HepG2 (cell line): ENCODE measurements around the gene PIAS1. TPM values are rescaled to one million over a fixed set of nuclear protein-coding genes. Genes with fewer than 3 reads are reported as not detected.

Experiments
- ATAC-seq: fragments of 200-7000 bp; cut with Tn5 transposase; 3 replicates; pipeline ENCODE4 v1.9.1; 2020; ENCODE audit warnings: mild to moderate bottlenecking, moderate library complexity
- BruUV-seq: library from RNA; stranded (reverse); fragments of 400-500 nt; replicated peaks from 2 replicates; lab custom pipeline; 2021; lab: Mats Ljungman, UMichigan
- CTCF ChIA-PET: fragments of 300-600 bp; formaldehyde crosslinking; extraction: SDS; loops from one replicate; lab custom pipeline; 2021; ENCODE audit warnings: low total read pairs, inconsistent platforms, low intra/inter-chr PET ratio; lab: Yijun Ruan, JAX
- POLR2A ChIA-PET: fragments of 350-600 bp; sonication (Branson Sonifier 250); formaldehyde crosslinking; loops from one replicate; lab custom pipeline; 2020; ENCODE audit warnings: antibody characterized with exemption, inconsistent platforms; lab: Yijun Ruan, JAX
- DNase-seq: peaks from one replicate; pipeline ENCODE4 v3.0.0-alpha.2; 2015; ENCODE audit warnings: low spot score
- FAIRE-seq: peaks from 3 replicates; lab custom pipeline; 2011; peaks lifted over from hg19 to GRCh38; lab: Jason Lieb, UNC
- H2AFZ ChIP-seq: one replicate; pipeline ENCODE4 v1.6.1; 2011; ENCODE audit warnings: low read length, inconsistent platforms
- H3K27ac ChIP-seq: fragments of 300-600 bp; 3 replicates; pipeline ENCODE4 v1.8.0; 2011; ENCODE audit warnings: mixed run types, mild to moderate bottlenecking, mixed read lengths, low read length, inconsistent platforms; ENCODE audit not compliant: insufficient read depth; ENCODE audit errors: extremely low read length
- H3K27me3 ChIP-seq, 2 experiments: fragments of 200-600 bp in 1 of 2; 2 replicates in 1 of 2; 3 replicates in 1 of 2; pipeline versions ENCODE4 v1.6.0 to v1.8.0; 2011; ENCODE audit warnings: low read length in 2 of 2, mild to moderate bottlenecking in 2 of 2, moderate library complexity in 2 of 2, inconsistent platforms in 1 of 2; ENCODE audit not compliant: insufficient read depth in 2 of 2, control insufficient read depth in 1 of 2
- H3K36me3 ChIP-seq, 2 experiments: fragments of 200-600 bp in 1 of 2; replicated peaks in 1 of 2; 2 replicates in 1 of 2; 3 replicates in 1 of 2; pipeline versions ENCODE4 v1.5.1 to v1.8.0; 2011; ENCODE audit warnings: low read length in 2 of 2, inconsistent platforms in 1 of 2; ENCODE audit not compliant: insufficient read depth in 2 of 2, control insufficient read depth in 1 of 2
- H3K4me1 ChIP-seq: 2 replicates; pipeline ENCODE4 v1.5.1; 2012; ENCODE audit warnings: low read length, inconsistent platforms; ENCODE audit not compliant: insufficient read depth
- H3K4me2 ChIP-seq: 2 replicates; pipeline ENCODE4 v1.6.0; 2011; ENCODE audit warnings: low read depth, low read length, inconsistent platforms
- H3K4me3 ChIP-seq, 3 experiments: fragments of 200-600 bp in 1 of 3; sonication (generic), shearing (Covaris generic) in 1 of 3; replicated peaks in 1 of 3; 2 replicates each; pipeline ENCODE4 v1.5.1; 2011 to 2016; ENCODE audit warnings: low read length in 3 of 3, inconsistent platforms in 2 of 3, low read depth in 2 of 3, mild to moderate bottlenecking in 2 of 3, control low read depth in 1 of 3, mixed read lengths in 1 of 3; ENCODE audit not compliant: insufficient read depth in 1 of 3
- H3K79me2 ChIP-seq: one replicate; pipeline ENCODE4 v1.6.1; 2011; ENCODE audit warnings: low read length, inconsistent platforms; ENCODE audit not compliant: insufficient read depth
- H3K9ac ChIP-seq: 2 replicates; pipeline ENCODE4 v1.6.0; 2011; ENCODE audit warnings: mild to moderate bottlenecking, low read depth, low read length, inconsistent platforms; ENCODE audit not compliant: insufficient read depth
- H3K9me3 ChIP-seq: 2 replicates; pipeline ENCODE4 v1.5.1; 2012; ENCODE audit warnings: mild to moderate bottlenecking, low read length
- H4K20me1 ChIP-seq: 2 replicates; pipeline ENCODE4 v1.6.0; 2011; ENCODE audit warnings: inconsistent platforms, mild to moderate bottlenecking, low read length, moderate library complexity; ENCODE audit not compliant: insufficient read depth
- ATF5 ChIP-seq: sonication (generic); formaldehyde crosslinking; IDR thresholded peaks from 2 replicates; pipeline ENCODE4 v1.4.0; 2020; ENCODE audit warnings: mild to moderate bottlenecking, low read depth, missing genetic modification reagents
- CAMTA2 ChIP-seq: sonication (generic); formaldehyde crosslinking; IDR thresholded peaks from 2 replicates; pipeline ENCODE4 v1.4.0; 2020; ENCODE audit warnings: mild to moderate bottlenecking, missing genetic modification reagents, borderline replicate concordance
- CBFB ChIP-seq: sonication (generic); formaldehyde crosslinking; IDR thresholded peaks from 2 replicates; pipeline ENCODE4 v1.4.0; 2020; ENCODE audit warnings: missing genetic modification reagents
- DR1 ChIP-seq: sonication (generic); formaldehyde crosslinking; IDR thresholded peaks from 2 replicates; pipeline ENCODE4 v1.8.0; 2021; ENCODE audit warnings: mild to moderate bottlenecking, missing genetic modification reagents, inconsistent platforms
- HCFC1 ChIP-seq: fragments of 150-350 bp; IDR thresholded peaks from 2 replicates; pipeline ENCODE4 v1.6.1; 2014; ENCODE audit warnings: low read depth, low read length
- HDAC2 ChIP-seq: sonication (generic); formaldehyde crosslinking; IDR thresholded peaks from 2 replicates; pipeline ENCODE4 v1.4.0; 2020; ENCODE audit warnings: missing genetic modification reagents
- XBP1 ChIP-seq: sonication (generic); formaldehyde crosslinking; IDR thresholded peaks from 2 replicates; pipeline ENCODE4 v1.5.0; 2020; ENCODE audit warnings: missing genetic modification reagents
- ZNF354B ChIP-seq: sonication (generic); formaldehyde crosslinking; IDR thresholded peaks from 2 replicates; pipeline ENCODE4 v1.8.0; 2022; ENCODE audit warnings: mild to moderate bottlenecking, missing genetic modification reagents
- WGBS: methylation state at CpG from one replicate; pipeline ENCODE4 v1.1.6; 2017; ENCODE audit warnings: low lambda C conversion rate; 5-methylcytosine and 5-hydroxymethylcytosine counted together
- in situ Hi-C: cut with HindIII; loops from 2 replicates; pipeline ENCODE4 v1.10.0; 2017; ENCODE audit warnings: low pct_unique_long_range_greater_than_20kb; ENCODE audit not compliant: extremely low pct_ligation_motif_present
- intact Hi-C: fragments of 100-400 bp; cut with micrococcal nuclease; formaldehyde crosslinking; loops from one replicate; pipeline ENCODE4 v1.10.0; 2022; ENCODE audit not compliant: unreplicated experiment
- polyA plus RNA-seq, 8 experiments: library from polyadenylated mRNA; depleted of rRNA in 3 of 8; stranded (reverse) in 7 of 8; unstranded in 1 of 8; fragments of >200 nt; fragmentation: Illumina TruSeq in 4 of 8; extraction: Trizol in 4 of 8; gene quantifications; 2 replicates each; pipeline versions ENCODE4 v1.2.1 to v1.2.3, GENCODE V29; 2011 to 2016; ENCODE audit warnings: low read depth in 4 of 8, missing spikeins in 1 of 8, mixed read lengths in 1 of 8; ENCODE audit not compliant: insufficient read depth in 1 of 8
- total RNA-seq, 5 experiments: library from RNA; depleted of rRNA; stranded (reverse); fragments of >200 nt; fragmentation: Illumina TruSeq; extraction: Trizol; gene quantifications; 2 replicates each; pipeline ENCODE4 v1.2.3, GENCODE V29; 2016; ENCODE audit warnings: low read depth in 1 of 5
- TF ChIP-seq, protein P1 (sequence below): sonication (generic); formaldehyde crosslinking; IDR thresholded peaks from 2 replicates; pipeline ENCODE4 v1.4.0; 2020; ENCODE audit warnings: missing genetic modification reagents
- TF ChIP-seq, protein P2 (sequence below): sonication (generic); formaldehyde crosslinking; IDR thresholded peaks from 2 replicates; pipeline ENCODE4 v1.8.0; 2023; ENCODE audit warnings: mild to moderate bottlenecking, missing genetic modification reagents

Gene PIAS1
- total and polyA plus RNA-seq, 2 of the 13 experiments (the other 11 are each of a cell fraction or from before 2014, with no cell fraction given): 20.7 to 33.7 TPM

DNA sequence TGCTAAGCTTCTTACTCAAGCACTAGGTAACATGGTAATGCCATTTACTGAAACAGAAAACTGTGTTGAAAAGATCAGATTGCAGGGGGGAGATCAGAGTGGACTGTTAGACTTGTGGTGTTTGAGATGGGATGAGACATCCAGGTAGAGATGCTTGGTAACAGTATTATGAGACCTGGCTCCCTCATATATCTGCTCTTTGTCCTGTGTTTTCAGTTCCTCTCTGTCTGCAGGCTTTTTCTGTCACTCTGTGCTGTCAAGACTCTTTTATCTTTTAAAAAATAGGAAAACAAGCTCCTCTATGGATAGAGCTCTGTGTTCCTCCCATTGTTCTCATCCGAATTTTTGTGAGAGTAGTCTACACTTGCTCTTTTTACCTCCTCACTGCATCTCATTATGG, 103.0 kb downstream of the PIAS1 start:
- POLR2A ChIA-PET: no interaction called here
- Histone ChIP-seq H2AFZ (no peak overlapping the region), H3K27ac (no peak overlapping the region), H3K9me3 (no peaks in the 10 kb centered on the region), H3K9ac (no peak overlapping the region), H3K4me2 (no peak overlapping the region), H3K79me2 (no peaks in the 10 kb centered on the region), H3K36me3 (peaks cover 8 to 58% of the 10 kb centered on the region in 2 experiments), H3K4me3 (no peak overlapping the region), H4K20me1 (no peaks in the 10 kb centered on the region), H3K4me1 (peaks cover 8% of the 10 kb centered on the region), H3K27me3 (no peaks in the 10 kb centered on the region)
- ATAC-seq (no peak), DNase-seq (no peak), FAIRE-seq (no peak)
- WGBS: no CpG with 5 or more reads among the region's 1 CpG
- CTCF ChIA-PET: no interaction called here
- intact Hi-C loops: loop anchor here (10.0 kb wide), 1 partner anchor 102 kb away; the partner anchor contains the start of gene PIAS1
- no TSS peak for BruUV-seq
- TF ChIP-seq HDAC2 (no peak), ZNF354B (no peak), CBFB (no peak), XBP1 (no peak), ATF5 (CRISPR knock-in tag) (no peak), HCFC1 (no peak), DR1 (no peak), CAMTA2 (CRISPR knock-in tag) (no peak)
- TF ChIP-seq, protein P1, sequence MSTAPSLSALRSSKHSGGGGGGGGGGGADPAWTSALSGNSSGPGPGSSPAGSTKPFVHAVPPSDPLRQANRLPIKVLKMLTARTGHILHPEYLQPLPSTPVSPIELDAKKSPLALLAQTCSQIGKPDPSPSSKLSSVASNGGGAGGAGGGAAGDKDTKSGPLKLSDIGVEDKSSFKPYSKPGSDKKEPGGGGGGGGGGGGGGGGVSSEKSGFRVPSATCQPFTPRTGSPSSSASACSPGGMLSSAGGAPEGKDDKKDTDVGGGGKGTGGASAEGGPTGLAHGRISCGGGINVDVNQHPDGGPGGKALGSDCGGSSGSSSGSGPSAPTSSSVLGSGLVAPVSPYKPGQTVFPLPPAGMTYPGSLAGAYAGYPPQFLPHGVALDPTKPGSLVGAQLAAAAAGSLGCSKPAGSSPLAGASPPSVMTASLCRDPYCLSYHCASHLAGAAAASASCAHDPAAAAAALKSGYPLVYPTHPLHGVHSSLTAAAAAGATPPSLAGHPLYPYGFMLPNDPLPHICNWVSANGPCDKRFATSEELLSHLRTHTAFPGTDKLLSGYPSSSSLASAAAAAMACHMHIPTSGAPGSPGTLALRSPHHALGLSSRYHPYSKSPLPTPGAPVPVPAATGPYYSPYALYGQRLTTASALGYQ (CRISPR knock-in tag): no peak
- TF ChIP-seq, protein P2, sequence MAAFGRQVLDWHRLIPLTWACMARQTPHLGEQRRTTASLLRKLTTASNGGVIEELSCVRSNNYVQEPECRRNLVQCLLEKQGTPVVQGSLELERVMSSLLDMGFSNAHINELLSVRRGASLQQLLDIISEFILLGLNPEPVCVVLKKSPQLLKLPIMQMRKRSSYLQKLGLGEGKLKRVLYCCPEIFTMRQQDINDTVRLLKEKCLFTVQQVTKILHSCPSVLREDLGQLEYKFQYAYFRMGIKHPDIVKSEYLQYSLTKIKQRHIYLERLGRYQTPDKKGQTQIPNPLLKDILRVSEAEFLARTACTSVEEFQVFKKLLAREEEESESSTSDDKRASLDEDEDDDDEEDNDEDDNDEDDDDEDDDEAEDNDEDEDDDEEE: no peak
- in situ Hi-C loops: loop anchor here (5.0 kb wide), 1 partner anchor 300 kb away; no protein-coding TSS in a partner anchor
